ENCODE data around the gene WWC2. TPM values are rescaled to one million over a fixed set of nuclear protein-coding genes. Genes with fewer than 3 reads are reported as not detected.

WWC2 gene
- total RNA-seq, 1 donor from 2014 or later = 24.6 TPM

GRCh38 chr4:183333202-183333601 is 234.1 kb downstream of the WWC2 start:
- H3K27ac Mint-ChIP-seq = no peak overlapping the region
- peaks cover 4% of the 10 kb centered on the region for H3K4me1 Mint-ChIP-seq (ENCODE audit: unreplicated experiment)
- no peaks in the 10 kb centered on the region for H3K9me3 Mint-ChIP-seq
- no peak overlapping the region for H3K4me3 Mint-ChIP-seq
- no peaks in the 10 kb centered on the region for H3K36me3 Mint-ChIP-seq
- peaks cover 18% of the 10 kb centered on the region for H3K27me3 Mint-ChIP-seq
- peak; percentile 29 for DNase-seq (ENCODE audit: extremely low spot score, unreplicated experiment)
- TF ChIP-seq CTCF (conservative IDR thresholded peaks at IDR 0.05) = no peak

- no peak for TF ChIP-seq CTCF (conservative IDR thresholded peaks at IDR 0.05)
- no peak overlapping the region for H3K4me3 Mint-ChIP-seq
- peak; percentile 15 for DNase-seq (ENCODE audit: extremely low spot score, unreplicated experiment)
Measured at GRCh38 chr4:183333983-183334382, 234.9 kb downstream of the WWC2 start.

GRCh38 chr4:183335369-183335940 is 236.4 kb downstream of the WWC2 start:
- no peak overlapping the region for H3K27ac Mint-ChIP-seq
- peaks cover 22% of the 10 kb centered on the region for H3K27me3 Mint-ChIP-seq
- no peaks in the 10 kb centered on the region for H3K9me3 Mint-ChIP-seq
- peak; percentile 34 for DNase-seq (ENCODE audit: extremely low spot score, unreplicated experiment)
- no peaks in the 10 kb centered on the region for H3K36me3 Mint-ChIP-seq
- no peak overlapping the region for H3K4me3 Mint-ChIP-seq
- no peak for TF ChIP-seq CTCF (conservative IDR thresholded peaks at IDR 0.05)
- peaks cover 4% of the 10 kb centered on the region for H3K4me1 Mint-ChIP-seq (ENCODE audit: unreplicated experiment)

More at GRCh38 chr4:183333983-183334382, 234.9 kb downstream of the WWC2 start:
- Mint-ChIP-seq H3K4me1 (ENCODE audit: unreplicated experiment) (peaks cover 4% of the 10 kb centered on the region), H3K27ac (no peak overlapping the region), H3K27me3 (peaks cover 18% of the 10 kb centered on the region), H3K36me3 (no peaks in the 10 kb centered on the region), H3K9me3 (no peaks in the 10 kb centered on the region)

- H3K9me3 Mint-ChIP-seq = no peaks in the 10 kb centered on the region
- H3K4me1 Mint-ChIP-seq (ENCODE audit: unreplicated experiment) = peaks cover 4% of the 10 kb centered on the region
- peak; percentile 16 for DNase-seq (ENCODE audit: extremely low spot score, unreplicated experiment)
- no peaks in the 10 kb centered on the region for H3K36me3 Mint-ChIP-seq
- TF ChIP-seq CTCF (conservative IDR thresholded peaks at IDR 0.05) = no peak
- no peak overlapping the region for H3K27ac Mint-ChIP-seq
- no peak overlapping the region for H3K4me3 Mint-ChIP-seq
- H3K27me3 Mint-ChIP-seq = peaks cover 26% of the 10 kb centered on the region
Measured at GRCh38 chr4:183337349-183337748, 238.3 kb downstream of the WWC2 start.

- no peak for TF ChIP-seq CTCF (conservative IDR thresholded peaks at IDR 0.05)
- Mint-ChIP-seq H3K4me1 (ENCODE audit: unreplicated experiment) (peaks cover 4% of the 10 kb centered on the region), H3K9me3 (no peaks in the 10 kb centered on the region), H3K27me3 (peaks cover 21% of the 10 kb centered on the region), H3K27ac (no peak overlapping the region), H3K4me3 (no peak overlapping the region), H3K36me3 (no peaks in the 10 kb centered on the region)
- DNase-seq (ENCODE audit: extremely low spot score, unreplicated experiment) = peak; percentile 51
Measured at GRCh38 chr4:183337833-183338232, 238.8 kb downstream of the WWC2 start.

Measured in type B pancreatic cell (in vitro differentiated cells).